ENCODE data around the gene ABCB8. TPM values are rescaled to one million over a fixed set of nuclear protein-coding genes. Genes with fewer than 3 reads are reported as not detected.

Gene ABCB8
- total and polyA plus RNA-seq, 9 donors: 6.1 to 45.2 (median 26.3) TPM

DNA sequence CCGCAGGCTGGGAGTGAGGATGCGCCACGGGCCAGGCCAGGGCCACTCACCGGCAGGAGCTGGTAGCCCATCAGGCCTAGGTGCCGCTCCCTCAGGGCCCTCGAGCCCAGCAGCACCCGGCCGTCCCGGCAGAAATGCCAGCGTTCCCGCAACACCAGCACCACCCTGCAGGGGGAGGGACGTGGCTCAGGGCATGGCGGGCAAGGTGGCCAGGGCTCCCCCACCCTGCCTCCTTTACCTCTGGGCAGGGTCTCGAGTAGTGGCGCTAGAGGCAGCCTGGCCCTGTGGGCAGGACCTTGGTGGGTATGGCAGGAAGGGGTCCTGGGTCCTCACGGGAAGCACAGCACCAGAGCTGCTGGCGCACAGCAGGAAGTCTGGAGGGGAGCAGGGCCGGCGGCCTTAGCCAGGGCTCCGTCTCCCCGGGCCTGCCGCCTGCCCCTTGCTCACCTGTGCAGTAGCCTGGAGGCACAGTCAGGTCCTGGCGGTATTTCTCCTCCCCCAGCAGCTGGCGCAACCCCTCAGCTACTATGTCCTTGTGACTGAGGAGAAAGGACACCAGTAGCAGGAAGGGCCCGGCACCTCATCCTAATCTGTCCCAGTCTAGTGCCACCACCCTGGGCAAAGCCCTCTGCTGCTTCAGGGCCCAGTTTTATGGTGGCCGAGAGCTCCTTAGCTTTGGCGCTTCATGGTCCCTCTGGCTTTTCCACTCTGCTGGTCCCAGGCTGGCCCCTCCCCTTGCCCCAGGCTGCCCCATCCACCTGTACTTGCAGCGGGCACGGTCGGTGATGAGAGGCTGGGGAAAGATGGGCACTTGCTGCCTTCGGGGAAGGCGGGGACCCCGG is 48.8 kb downstream of the ABCB8 start:
- Histone ChIP-seq H3K4me3 (no peak overlapping the region), H3K27me3 (no peaks in the 10 kb centered on the region), H3K36me3 (no peaks in the 10 kb centered on the region), H3K9me3 (no peaks in the 10 kb centered on the region), H3K4me1 (ENCODE audit: insufficient read depth) (peaks cover 15% of the 10 kb centered on the region), H3K27ac (no peak overlapping the region)
- peak in 4 of 5 donors; percentile 22 to 39 (median 35) for DNase-seq
- intact Hi-C loops (cut with DNase I): no loop called here
- TF ChIP-seq EP300 (IDR thresholded peaks at IDR 0.05) (no peak), POLR2A (IDR thresholded peaks at IDR 0.05) (no peak)
- TF ChIP-seq, protein P1, sequence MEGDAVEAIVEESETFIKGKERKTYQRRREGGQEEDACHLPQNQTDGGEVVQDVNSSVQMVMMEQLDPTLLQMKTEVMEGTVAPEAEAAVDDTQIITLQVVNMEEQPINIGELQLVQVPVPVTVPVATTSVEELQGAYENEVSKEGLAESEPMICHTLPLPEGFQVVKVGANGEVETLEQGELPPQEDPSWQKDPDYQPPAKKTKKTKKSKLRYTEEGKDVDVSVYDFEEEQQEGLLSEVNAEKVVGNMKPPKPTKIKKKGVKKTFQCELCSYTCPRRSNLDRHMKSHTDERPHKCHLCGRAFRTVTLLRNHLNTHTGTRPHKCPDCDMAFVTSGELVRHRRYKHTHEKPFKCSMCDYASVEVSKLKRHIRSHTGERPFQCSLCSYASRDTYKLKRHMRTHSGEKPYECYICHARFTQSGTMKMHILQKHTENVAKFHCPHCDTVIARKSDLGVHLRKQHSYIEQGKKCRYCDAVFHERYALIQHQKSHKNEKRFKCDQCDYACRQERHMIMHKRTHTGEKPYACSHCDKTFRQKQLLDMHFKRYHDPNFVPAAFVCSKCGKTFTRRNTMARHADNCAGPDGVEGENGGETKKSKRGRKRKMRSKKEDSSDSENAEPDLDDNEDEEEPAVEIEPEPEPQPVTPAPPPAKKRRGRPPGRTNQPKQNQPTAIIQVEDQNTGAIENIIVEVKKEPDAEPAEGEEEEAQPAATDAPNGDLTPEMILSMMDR (IDR thresholded peaks at IDR 0.05): no peak
- 68 to 76% (median 71%) methylated on average over 30 to 33 of the region's 33 CpGs for WGBS, 3 donors

GRCh38 chr7:151077705-151078232 is 49.5 kb downstream of the ABCB8 start:
- no peaks in the 10 kb centered on the region for H3K27me3 ChIP-seq
- intact Hi-C loops (cut with DNase I): no loop called here
- no peak for TF ChIP-seq EP300 (IDR thresholded peaks at IDR 0.05)
- TF ChIP-seq POLR2A (IDR thresholded peaks at IDR 0.05): no peak
- TF ChIP-seq, protein P1 (IDR thresholded peaks at IDR 0.05): no peak
- no peaks in the 10 kb centered on the region for H3K9me3 ChIP-seq
- no peaks in the 10 kb centered on the region for H3K36me3 ChIP-seq
- peaks cover 22% of the 10 kb centered on the region for H3K4me1 ChIP-seq (ENCODE audit: insufficient read depth)
- peak in 1 of 5 donors; percentile 19 for DNase-seq
- H3K4me3 ChIP-seq: no peak overlapping the region
- 73 to 75% (median 74%) methylated on average over 10 of the region's 10 CpGs for WGBS, 3 donors
- H3K27ac ChIP-seq: no peak overlapping the region

DNA sequence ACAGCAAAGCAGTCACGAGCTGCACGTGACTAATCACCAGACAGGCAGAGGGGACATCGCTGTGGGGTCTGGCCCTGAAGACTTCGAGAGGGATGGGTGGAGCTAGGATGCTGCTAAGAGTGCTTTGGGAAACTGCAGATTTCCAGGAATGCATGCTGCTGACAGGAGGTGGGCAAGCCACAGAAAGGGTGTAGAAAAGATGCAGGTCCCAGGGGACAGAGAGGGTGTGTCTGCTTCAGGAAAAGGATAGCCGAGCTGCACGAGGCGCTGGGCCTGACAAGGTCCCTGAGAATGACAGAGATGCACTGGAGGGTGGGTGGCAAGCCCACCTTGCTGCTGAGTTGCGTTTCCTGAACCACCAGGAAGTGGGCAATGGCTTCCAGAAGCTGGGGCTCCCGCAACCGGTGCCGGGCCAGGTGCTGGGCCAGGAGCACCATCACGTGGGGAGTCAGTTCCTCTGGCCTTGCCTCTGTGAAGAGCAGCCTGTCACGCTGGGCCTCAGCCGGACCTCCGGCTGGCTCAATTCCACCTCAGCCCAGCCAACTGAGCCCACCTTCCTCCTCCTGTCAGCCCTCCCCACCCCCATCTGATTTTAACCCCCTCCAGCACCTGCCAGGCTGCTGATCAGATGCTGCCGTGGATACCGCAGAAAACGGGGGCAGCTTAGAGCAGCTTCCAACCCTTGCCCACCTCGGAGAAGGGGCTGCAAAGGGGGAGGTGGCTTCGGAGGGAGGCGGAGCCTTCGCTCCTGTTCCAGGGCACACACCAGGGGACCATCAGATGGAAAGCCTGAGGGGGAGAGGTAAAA is 50.2 kb downstream of the ABCB8 start:
- Histone ChIP-seq H3K9me3 (no peaks in the 10 kb centered on the region), H3K4me3 (no peak overlapping the region), H3K4me1 (ENCODE audit: insufficient read depth) (peaks cover 22% of the 10 kb centered on the region), H3K36me3 (no peaks in the 10 kb centered on the region), H3K27me3 (no peaks in the 10 kb centered on the region), H3K27ac (no peak overlapping the region)
- intact Hi-C loops (cut with DNase I): no loop called here
- peak in 4 of 5 donors; percentile 21 to 40 (median 28) for DNase-seq
- TF ChIP-seq, protein P1 (IDR thresholded peaks at IDR 0.05): no peak
- TF ChIP-seq EP300 (IDR thresholded peaks at IDR 0.05) (no peak), POLR2A (IDR thresholded peaks at IDR 0.05) (no peak)
- 29 to 34% (median 32%) methylated on average over 22 of the region's 22 CpGs for WGBS, 3 donors

GRCh38 chr7:151079199-151079910 is 51.1 kb downstream of the ABCB8 start:
- Histone ChIP-seq H3K4me3 (peak overlapping the region; percentile 78), H3K36me3 (no peaks in the 10 kb centered on the region), H3K9me3 (no peaks in the 10 kb centered on the region), H3K27ac (no peak overlapping the region), H3K27me3 (no peaks in the 10 kb centered on the region), H3K4me1 (ENCODE audit: insufficient read depth) (peaks cover 25% of the 10 kb centered on the region)
- DNase-seq: peak in 4 of 5 donors; percentile 17 to 42 (median 30)
- 63 to 72% (median 63%) methylated on average over 27 of the region's 27 CpGs for WGBS, 3 donors
- TF ChIP-seq POLR2A (IDR thresholded peaks at IDR 0.05): no peak
- TF ChIP-seq, protein P1 (IDR thresholded peaks at IDR 0.05): no peak
- no peak for TF ChIP-seq EP300 (IDR thresholded peaks at IDR 0.05)
- intact Hi-C loops (cut with DNase I): no loop called here
